ENCODE measurements around the gene RASGEF1B. TPM values are rescaled to one million over a fixed set of nuclear protein-coding genes. Genes with fewer than 3 reads are reported as not detected.

The RASGEF1B gene
- total and polyA plus RNA-seq, 4 donors, result 8.9 to 57.4 (median 32.1) TPM

DNA sequence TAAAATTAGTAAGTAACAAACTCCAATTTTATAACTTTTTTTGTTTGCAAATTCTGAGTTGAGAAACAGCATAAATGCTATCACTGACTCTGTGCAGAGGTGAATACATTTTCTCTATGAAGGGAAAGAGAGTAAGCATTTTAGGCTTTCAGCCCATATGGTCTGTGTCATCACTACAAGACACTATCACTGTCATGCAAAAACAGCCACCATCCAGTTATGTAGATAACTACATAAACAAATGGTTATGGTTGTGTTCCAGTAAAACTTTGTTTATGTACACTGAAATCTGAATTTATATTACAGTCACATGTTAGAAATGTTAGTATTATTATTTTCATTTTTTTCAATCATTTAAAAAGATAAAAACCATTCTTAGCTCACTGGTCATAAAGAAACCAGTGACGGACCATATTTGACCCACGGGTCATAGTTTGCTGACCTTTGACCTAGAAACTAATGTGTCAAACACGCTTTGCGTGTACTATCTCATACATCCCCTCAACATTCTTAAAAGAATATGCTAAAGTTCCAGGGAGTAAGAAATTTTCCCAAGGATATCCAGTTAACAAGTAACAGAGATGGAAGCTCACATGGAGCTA lies 29.1 kb downstream of the RASGEF1B start:
- peaks cover 12 to 90% (median 83%) of the 10 kb centered on the region in 4 donors for H3K36me3 ChIP-seq (ENCODE audit: control insufficient read depth in 4 of 4, insufficient read depth in 3 of 4, low read depth in 1 of 4, low read length in 3 of 4)
- no peak for DNase-seq (ENCODE audit: low spot score)
- H3K27me3 ChIP-seq (ENCODE audit: control insufficient read depth in 4 of 4, insufficient read depth in 4 of 4, low read length in 3 of 4), result no peaks in the 10 kb centered on the region
- WGBS, result 51% methylated on average over 4 of the region's 4 CpGs
- H3K9ac ChIP-seq (ENCODE audit: low read depth in 1 of 2, low read length in 2 of 2), result no peak overlapping the region
- TF ChIP-seq, protein P1, sequence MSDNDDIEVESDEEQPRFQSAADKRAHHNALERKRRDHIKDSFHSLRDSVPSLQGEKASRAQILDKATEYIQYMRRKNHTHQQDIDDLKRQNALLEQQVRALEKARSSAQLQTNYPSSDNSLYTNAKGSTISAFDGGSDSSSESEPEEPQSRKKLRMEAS (IDR thresholded peaks at IDR 0.05), result no peak
- TF ChIP-seq ZBTB33 (IDR thresholded peaks at IDR 0.05), result no peak
- TF ChIP-seq RXRA (IDR thresholded peaks at IDR 0.05), result peak in 1 of 2 donors; percentile 41
- TF ChIP-seq HNF4A (conservative IDR thresholded peaks at IDR 0.05), result peak; percentile 39 to 44
- no peak for TF ChIP-seq REST (IDR thresholded peaks at IDR 0.05)
- no peak for TF ChIP-seq JUND (IDR thresholded peaks at IDR 0.05)
- TF ChIP-seq NR2F2 (IDR thresholded peaks at IDR 0.05), result peak; percentile 100
- H3K27ac ChIP-seq (ENCODE audit: low read depth in 1 of 2, low read length in 2 of 2), result no peak overlapping the region
- H3K4me1 ChIP-seq (ENCODE audit: control insufficient read depth in 4 of 4, insufficient read depth in 4 of 4, low read length in 3 of 4), result peaks cover 1 to 12% (median 11%) of the 10 kb centered on the region in 4 donors
- no peak overlapping the region for H3K4me3 ChIP-seq (ENCODE audit: low read depth in 1 of 3, low read length in 3 of 3)
- no peaks in the 10 kb centered on the region for H3K9me3 ChIP-seq (ENCODE audit: control insufficient read depth in 4 of 4, low read length in 3 of 4)

DNA sequence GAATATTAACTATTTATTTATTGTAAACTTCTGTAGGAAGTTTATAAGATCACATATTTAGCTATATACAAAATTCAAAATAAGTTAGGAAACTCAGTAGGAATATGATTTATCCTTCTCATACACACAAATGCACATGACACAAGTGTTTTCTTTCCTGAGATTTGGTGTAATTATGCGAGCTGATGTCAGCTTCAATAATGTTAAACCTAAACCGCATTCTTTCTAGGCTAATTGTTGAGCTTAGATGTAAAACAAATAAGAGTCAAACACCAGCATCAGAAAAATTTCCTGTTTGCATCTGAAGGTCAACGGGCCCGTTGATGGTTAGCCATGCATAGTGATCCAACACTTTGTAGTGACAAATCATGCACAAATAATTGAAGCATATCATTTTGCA lies 30.8 kb downstream of the RASGEF1B start:
- H3K9me3 ChIP-seq (ENCODE audit: control insufficient read depth in 4 of 4, low read length in 3 of 4), result no peaks in the 10 kb centered on the region
- H3K36me3 ChIP-seq (ENCODE audit: control insufficient read depth in 4 of 4, insufficient read depth in 3 of 4, low read depth in 1 of 4, low read length in 3 of 4), result peaks cover 10 to 85% (median 80%) of the 10 kb centered on the region in 4 donors
- H3K9ac ChIP-seq (ENCODE audit: low read depth in 1 of 2, low read length in 2 of 2), result no peak overlapping the region
- no peaks in the 10 kb centered on the region for H3K27me3 ChIP-seq (ENCODE audit: control insufficient read depth in 4 of 4, insufficient read depth in 4 of 4, low read length in 3 of 4)
- WGBS, result 88% methylated on average over 4 of the region's 4 CpGs
- H3K4me3 ChIP-seq (ENCODE audit: low read depth in 1 of 3, low read length in 3 of 3), result no peak overlapping the region
- no peak for DNase-seq (ENCODE audit: low spot score)
- peaks cover 0 to 1% (median 0%) of the 10 kb centered on the region in 4 donors for H3K4me1 ChIP-seq (ENCODE audit: control insufficient read depth in 4 of 4, insufficient read depth in 4 of 4, low read length in 3 of 4)
- TF ChIP-seq EGR1 (IDR thresholded peaks at IDR 0.05; ENCODE audit: low read depth in 2 of 2), result no peak
- H3K27ac ChIP-seq (ENCODE audit: low read depth in 1 of 2, low read length in 2 of 2), result no peak overlapping the region

DNA sequence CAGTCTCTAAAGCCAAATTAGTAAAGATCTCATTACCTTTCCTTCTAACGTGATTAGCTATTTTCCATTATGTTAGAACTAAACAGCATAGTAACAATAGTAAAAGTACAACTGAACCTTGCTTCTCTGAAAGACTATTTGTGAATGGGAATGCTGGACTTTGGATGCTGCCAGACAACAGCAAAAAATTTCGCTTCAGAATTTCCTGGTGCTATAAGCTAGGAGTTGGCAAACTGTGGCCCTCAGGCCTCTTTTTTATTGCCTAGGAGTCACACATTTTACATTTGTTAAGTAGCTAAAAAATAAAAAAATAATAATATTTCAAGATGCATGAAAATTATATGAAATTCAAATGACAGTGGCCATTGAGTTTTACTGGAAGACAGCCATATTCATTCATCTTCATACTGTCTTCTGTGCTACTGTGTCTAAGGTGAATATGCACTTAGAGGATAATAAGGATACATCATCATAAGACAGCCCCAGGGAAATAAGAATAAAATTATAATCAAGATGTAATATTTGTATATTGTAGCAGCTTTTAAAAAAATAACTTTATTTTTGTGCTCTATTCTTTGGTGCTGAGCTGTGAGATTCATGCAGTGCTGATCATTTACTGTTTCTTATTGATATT lies 34.6 kb downstream of the RASGEF1B start:
- Histone ChIP-seq H3K36me3 (ENCODE audit: control insufficient read depth in 4 of 4, insufficient read depth in 3 of 4, low read depth in 1 of 4, low read length in 3 of 4) (peaks cover 12 to 81% (median 80%) of the 10 kb centered on the region in 4 donors), H3K27ac (ENCODE audit: low read depth in 1 of 2, low read length in 2 of 2) (no peak overlapping the region), H3K9me3 (ENCODE audit: control insufficient read depth in 4 of 4, low read length in 3 of 4) (no peaks in the 10 kb centered on the region), H3K9ac (ENCODE audit: low read depth in 1 of 2, low read length in 2 of 2) (no peak overlapping the region), H3K4me3 (ENCODE audit: low read depth in 1 of 3, low read length in 3 of 3) (no peak overlapping the region), H3K4me1 (ENCODE audit: control insufficient read depth in 4 of 4, insufficient read depth in 4 of 4, low read length in 3 of 4) (no peaks in the 10 kb centered on the region), H3K27me3 (ENCODE audit: control insufficient read depth in 4 of 4, insufficient read depth in 4 of 4, low read length in 3 of 4) (no peaks in the 10 kb centered on the region)
- TF ChIP-seq, protein P1 (IDR thresholded peaks at IDR 0.05), result no peak
- TF ChIP-seq HNF4A (conservative IDR thresholded peaks at IDR 0.05), result peak in 1 of 2 donors; percentile 24
- no peak for DNase-seq (ENCODE audit: low spot score)
- WGBS, result 85% methylated on average over 2 of the region's 2 CpGs

Measured in liver (tissue), 9 donors.